Measurements from ENCODE around the gene INPP4A.
"Not testable (repeated sequence)": the region's sequence is repeated elsewhere in the genome, so short reads cannot be mapped to it uniquely, and the experiment has no call there.

INPP4A gene

GRCh38 chr2:98444436-98445176, at the start of gene INPP4A:
Gene INPP4A, plus strand, starts transcription at chr2:98444858. Its CDS starts 75,191 bp downstream, at chr2:98520049.
- DNase-seq: peak; percentile 56 to 59

DNA sequence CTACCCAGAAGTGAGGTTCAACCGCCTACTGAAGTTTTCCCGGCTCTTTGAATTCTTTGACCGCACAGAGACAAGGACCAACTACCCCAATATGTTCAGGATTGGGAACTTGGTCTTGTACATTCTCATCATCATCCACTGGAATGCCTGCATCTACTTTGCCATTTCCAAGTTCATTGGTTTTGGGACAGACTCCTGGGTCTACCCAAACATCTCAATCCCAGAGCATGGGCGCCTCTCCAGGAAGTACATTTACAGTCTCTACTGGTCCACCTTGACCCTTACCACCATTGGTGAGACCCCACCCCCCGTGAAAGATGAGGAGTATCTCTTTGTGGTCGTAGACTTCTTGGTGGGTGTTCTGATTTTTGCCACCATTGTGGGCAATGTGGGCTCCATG, 48.7 kb upstream of the INPP4A start:
- no peak for DNase-seq

- DNase-seq: no peak
Observed at GRCh38 chr2:98396745-98397355, 47.8 kb upstream of the INPP4A start.

- no peak for DNase-seq
Observed at GRCh38 chr2:98399140-98399539, 45.5 kb upstream of the INPP4A start.

DNA sequence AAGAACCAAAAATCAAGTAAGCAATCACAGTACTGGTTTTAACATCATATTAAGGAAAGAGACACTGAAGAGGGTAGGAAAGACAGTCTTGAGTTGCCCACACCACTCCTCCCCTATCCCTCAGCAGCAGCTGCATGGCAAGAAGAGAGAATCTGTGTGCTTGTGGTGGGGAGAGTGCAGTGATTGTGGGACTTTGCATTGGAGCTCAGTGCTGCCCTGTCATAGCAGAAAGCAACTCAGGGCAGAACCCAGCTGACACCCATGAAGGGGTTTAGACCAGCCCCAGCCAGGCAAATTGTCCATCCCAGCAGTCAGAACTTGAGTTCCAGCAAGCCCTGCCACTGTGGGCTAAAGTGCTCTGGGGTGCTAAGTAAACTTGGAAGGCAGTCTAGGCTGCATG, 40.8 kb upstream of the INPP4A start:
- no peak for DNase-seq

GRCh38 chr2:98404556-98405250, 40.0 kb upstream of the INPP4A start:
- DNase-seq: no peak

DNA sequence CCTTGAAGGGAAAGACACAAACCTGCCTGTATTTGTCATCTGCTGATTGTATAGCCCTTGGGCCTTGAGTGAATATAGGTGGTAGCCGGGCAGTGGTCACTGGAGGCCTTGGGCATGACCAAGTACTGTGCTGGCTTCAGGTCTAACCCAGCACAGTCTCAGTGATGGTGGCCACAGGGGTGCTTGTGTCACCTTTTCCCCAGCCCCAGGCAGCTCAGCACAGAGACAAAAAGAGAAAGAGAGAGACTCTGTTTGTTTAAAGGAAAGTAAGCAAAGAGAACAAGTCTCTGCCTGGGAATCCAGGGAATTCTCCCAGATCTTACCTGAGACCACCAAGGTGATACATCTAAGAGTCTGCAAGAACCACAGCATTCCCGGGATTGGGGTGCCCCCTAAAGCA, 39.4 kb upstream of the INPP4A start:
- DNase-seq: no peak

GRCh38 chr2:98408155-98408554, 36.5 kb upstream of the INPP4A start:
- DNase-seq: no peak

GRCh38 chr2:98412751-98413458, 31.8 kb upstream of the INPP4A start:
- DNase-seq: peak in 1 of 2 experiments; percentile 13

- not testable (repeated sequence) for DNase-seq
Observed at GRCh38 chr2:98414246-98414645, 30.4 kb upstream of the INPP4A start.

- not testable (repeated sequence) for DNase-seq
Observed at GRCh38 chr2:98415719-98416248, 28.9 kb upstream of the INPP4A start.

DNA sequence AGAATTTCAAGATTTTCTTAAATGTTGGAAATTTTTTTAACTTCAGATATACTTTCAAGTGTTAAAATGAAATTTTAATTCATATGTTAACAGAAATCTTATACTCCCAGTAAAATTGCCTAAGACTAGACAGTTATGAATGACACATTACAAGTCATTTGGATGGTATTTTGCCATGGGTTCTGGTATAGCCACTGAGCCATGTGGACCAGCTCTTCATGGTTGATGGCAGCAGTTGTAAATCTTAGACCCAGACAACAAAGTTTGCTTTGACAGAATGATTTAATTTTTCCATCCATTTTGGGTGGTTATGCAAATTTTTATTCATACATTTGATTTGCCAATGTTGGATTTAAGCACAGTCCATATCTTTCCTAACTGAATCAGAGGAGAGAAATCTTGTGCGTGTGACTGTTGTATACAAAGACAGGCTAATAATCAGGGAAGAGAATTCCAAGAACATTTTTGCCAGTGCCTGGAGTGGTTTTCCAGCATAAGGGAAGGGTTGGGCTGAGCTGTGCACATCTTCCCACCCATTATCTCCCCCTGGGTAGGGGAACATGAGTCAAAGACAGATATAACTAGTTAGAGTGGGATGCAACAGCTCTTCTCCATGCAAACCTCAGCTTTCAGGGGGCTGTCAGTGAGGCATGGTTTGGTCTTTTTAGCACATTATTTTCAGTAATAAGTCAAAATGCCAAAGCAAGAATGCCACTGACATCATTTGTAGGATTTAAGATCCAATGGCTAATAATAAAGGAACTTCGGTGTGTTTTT, 28.1 kb upstream of the INPP4A start:
- no peak for DNase-seq

DNA sequence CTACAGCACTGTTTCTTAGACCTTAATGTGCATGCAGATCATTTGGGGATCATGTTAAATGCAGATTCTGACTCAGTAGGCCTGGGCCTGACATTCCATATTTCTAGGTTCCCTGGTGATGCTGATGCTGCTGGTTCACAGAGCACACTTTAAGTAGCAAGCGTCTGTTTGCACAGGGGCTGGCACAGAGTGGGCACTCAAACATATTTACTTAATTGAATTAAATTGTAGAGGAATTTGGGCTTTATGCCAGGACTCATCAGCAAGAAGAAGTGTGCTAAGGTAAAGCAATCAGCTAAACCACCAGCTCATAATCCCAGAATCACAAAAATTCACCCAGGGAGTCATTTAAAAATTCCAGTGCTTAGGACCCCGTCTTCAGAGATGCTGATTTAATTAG, 25.1 kb upstream of the INPP4A start:
- no peak for DNase-seq

DNA sequence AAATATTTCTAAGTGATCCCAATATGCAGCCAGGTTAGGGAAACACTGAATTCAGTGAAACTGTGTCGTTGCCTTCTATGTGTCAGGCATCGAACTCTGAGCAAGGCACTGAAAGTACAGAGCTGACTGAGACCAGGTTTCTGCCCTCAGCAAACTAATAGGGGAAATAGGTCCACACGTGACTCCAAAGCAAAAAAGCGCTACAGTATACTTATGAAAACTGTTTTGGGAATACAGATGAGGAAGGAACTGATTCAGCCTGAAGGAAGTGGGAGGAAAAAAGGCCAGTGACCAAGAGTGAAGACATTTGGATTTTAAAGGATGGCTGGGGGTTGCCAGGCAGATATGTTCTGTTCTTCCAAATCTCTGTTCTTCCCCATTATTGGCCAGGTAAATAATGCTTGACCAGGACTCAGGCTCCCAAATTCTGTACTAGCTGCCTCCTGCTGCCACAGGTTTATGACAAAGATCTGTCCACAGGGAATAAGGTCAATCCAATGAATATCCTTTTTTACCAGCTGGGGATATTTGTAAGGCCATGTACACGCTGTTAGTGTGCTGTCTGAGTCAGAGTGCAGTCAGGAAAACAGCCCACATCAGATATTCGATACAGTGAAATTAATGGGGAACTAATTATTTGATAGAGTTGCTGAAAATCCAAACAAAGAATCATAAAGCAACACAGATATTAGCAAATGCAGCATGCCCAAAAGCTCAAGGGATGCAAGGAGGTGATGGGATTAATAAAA, 24.5 kb upstream of the INPP4A start:
- DNase-seq: no peak

GRCh38 chr2:98422449-98422848, 22.2 kb upstream of the INPP4A start:
- no peak for DNase-seq

DNA sequence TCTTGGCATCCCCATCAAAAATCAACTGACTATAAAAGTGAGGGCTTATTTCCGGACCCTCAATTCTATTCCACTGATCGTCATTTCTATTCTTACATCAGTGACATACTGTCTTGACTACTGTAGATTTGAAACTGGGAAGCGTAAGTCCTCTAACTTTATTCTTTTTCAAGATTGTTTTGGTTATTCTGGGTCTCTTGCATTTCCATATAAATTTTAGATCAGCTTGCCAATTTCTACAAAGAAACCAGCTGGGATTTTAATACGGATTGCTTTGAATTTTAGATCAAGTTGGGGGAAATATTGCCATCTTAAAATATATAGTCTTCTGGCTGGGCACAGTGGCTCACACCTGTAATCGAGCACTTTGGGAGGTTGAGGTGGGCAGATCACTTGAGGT, 17.9 kb upstream of the INPP4A start:
- DNase-seq: no peak

GRCh38 chr2:98432145-98432544, 12.5 kb upstream of the INPP4A start:
- DNase-seq: no peak

DNA sequence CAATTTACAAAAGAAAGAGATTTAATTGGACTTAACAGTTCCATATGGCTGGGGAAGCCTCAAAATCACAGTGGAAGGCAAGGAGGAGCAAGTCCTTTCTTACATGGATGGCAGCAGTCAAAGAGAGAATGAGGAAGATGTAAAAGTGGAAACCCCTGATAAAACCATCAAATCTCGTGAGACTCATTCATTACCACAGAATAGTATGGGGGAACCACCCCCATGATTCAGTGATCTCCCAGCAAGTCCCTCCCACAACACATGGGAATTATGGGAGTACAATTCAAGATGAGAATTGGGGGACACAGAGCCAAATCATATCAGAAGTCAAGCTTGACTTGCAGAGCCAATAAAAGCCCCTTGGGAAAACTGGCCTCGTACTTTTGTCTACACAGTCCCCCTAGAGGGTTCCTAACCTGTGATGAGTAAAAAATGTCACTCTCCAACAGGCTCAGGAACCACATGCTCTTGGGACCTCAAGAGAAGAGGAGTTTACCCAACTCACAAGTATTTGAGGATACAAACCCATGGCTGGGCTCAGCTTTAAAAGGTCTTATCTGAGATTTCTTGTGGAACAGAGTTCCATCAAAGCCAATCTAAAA, 11.2 kb upstream of the INPP4A start:
- DNase-seq: no peak

GRCh38 chr2:98434492-98434891, 10.2 kb upstream of the INPP4A start:
- DNase-seq: no peak

GRCh38 chr2:98435670-98436069, 9.0 kb upstream of the INPP4A start:
- not testable (repeated sequence) for DNase-seq

GRCh38 chr2:98436734-98437133, 7.9 kb upstream of the INPP4A start:
- DNase-seq: no peak
